HCT116 (cell line): Measurements from ENCODE around the gene HSF2BP.

Experiments used
- POLR2A ChIP-seq: IDR thresholded peaks from 2 replicates; pipeline ENCODE4 v1.7.0; 2011; ENCODE audit warnings: borderline replicate concordance; ENCODE audit not compliant: insufficient read depth, insufficient read length; ENCODE audit errors: extremely low read depth
- TF ChIP-seq, protein P1 (sequence below), 3 experiments: fragments of 200-600 bp in 1 of 3; sonication (generic) in 1 of 3; IDR thresholded peaks in 2 of 3; conservative IDR thresholded peaks in 1 of 3; 2 replicates each; pipeline ENCODE4 v1.5.1; 2012 to 2017; ENCODE audit warnings: low read depth in 2 of 3, low read length in 2 of 3, antibody characterized with exemption in 1 of 3, borderline replicate concordance in 1 of 3, control low read depth in 1 of 3, mild to moderate bottlenecking in 1 of 3, mixed read lengths in 1 of 3, mixed run types in 1 of 3, moderate library complexity in 1 of 3; ENCODE audit not compliant: insufficient read depth in 1 of 3

DNA sequence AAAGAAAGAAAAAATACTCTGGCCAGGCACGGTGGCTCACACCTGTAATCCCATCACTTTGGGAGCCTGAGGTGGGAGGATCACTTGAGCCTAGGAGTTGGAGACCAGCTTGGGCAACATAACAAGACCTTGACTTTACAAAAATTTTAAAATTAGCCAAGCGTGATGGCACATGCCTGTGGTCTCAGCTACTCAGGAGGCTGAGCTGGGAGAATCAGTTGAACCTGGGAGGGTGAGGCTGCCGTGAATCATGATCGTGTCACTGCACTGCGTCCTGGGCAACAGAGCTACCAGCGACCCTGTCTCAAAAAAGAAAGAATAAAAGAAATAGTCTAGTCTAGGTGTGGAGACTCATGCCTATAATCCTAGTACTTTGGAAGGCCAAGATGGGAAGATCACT lies 22.4 kb upstream of the HSF2BP start:
- TF ChIP-seq, protein P1, sequence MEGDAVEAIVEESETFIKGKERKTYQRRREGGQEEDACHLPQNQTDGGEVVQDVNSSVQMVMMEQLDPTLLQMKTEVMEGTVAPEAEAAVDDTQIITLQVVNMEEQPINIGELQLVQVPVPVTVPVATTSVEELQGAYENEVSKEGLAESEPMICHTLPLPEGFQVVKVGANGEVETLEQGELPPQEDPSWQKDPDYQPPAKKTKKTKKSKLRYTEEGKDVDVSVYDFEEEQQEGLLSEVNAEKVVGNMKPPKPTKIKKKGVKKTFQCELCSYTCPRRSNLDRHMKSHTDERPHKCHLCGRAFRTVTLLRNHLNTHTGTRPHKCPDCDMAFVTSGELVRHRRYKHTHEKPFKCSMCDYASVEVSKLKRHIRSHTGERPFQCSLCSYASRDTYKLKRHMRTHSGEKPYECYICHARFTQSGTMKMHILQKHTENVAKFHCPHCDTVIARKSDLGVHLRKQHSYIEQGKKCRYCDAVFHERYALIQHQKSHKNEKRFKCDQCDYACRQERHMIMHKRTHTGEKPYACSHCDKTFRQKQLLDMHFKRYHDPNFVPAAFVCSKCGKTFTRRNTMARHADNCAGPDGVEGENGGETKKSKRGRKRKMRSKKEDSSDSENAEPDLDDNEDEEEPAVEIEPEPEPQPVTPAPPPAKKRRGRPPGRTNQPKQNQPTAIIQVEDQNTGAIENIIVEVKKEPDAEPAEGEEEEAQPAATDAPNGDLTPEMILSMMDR (IDR thresholded peaks at IDR 0.05 in 2 of 3, conservative IDR thresholded peaks at IDR 0.05 in 1 of 3; ENCODE audit: borderline replicate concordance in 1 of 3, insufficient read depth in 1 of 3, low read depth in 2 of 3, low read length in 2 of 3): no peak
- no peak for TF ChIP-seq POLR2A
